Activated CD4-positive, alpha-beta T cell treated with anti-CD3 and anti-CD28 coated beads for 48 hours (primary cell): ENCODE results near the gene PPP1R3F.

ENCODE experiments used
- DNase-seq: peaks from one replicate; pipeline ENCODE4 v3.0.0-alpha.2; 2020

PPP1R3F gene

GRCh38 chrX:49269767-49270248 is at the start of gene PPP1R3F:
PPP1R3F (plus strand) TSS chrX:49269793; CDS start chrX:49269870, 77 bp downstream.
- no peak for DNase-seq

- no peak for DNase-seq
These were observed 49.5 kb upstream of the PPP1R3F start for GRCh38 chrX:49220100-49220499.

GRCh38 chrX:49221868-49222267 is 47.7 kb upstream of the PPP1R3F start:
- no peak for DNase-seq

- no peak for DNase-seq
These were observed 43.7 kb upstream of the PPP1R3F start for GRCh38 chrX:49225858-49226257.

- no peak for DNase-seq
These were observed 42.6 kb upstream of the PPP1R3F start for GRCh38 chrX:49226946-49227345.

GRCh38 chrX:49227726-49228125 is 41.9 kb upstream of the PPP1R3F start:
- DNase-seq: no peak

GRCh38 chrX:49228185-49228584 is 41.4 kb upstream of the PPP1R3F start:
- no peak for DNase-seq

- peak; percentile 77 for DNase-seq
These were observed 38.9 kb upstream of the PPP1R3F start for GRCh38 chrX:49230500-49231232.

GRCh38 chrX:49231333-49232000 is 38.1 kb upstream of the PPP1R3F start:
- no peak for DNase-seq

- DNase-seq: no peak
These were observed 37.1 kb upstream of the PPP1R3F start for GRCh38 chrX:49232525-49232924.

- no peak for DNase-seq
These were observed 36.4 kb upstream of the PPP1R3F start, which contains the start of gene CACNA1F for GRCh38 chrX:49233176-49233575. CACNA1F (minus strand) TSS chrX:49233340; CDS start chrX:49233309, 31 bp downstream.

GRCh38 chrX:49233887-49234555 is 35.6 kb upstream of the PPP1R3F start:
- DNase-seq: no peak

- DNase-seq: no peak
These were observed 32.5 kb upstream of the PPP1R3F start for GRCh38 chrX:49237060-49237459.

GRCh38 chrX:49238735-49239134 is 30.9 kb upstream of the PPP1R3F start:
- DNase-seq: no peak

- no peak for DNase-seq
These were observed 27.0 kb upstream of the PPP1R3F start for GRCh38 chrX:49242545-49243066.

GRCh38 chrX:49243166-49243565 is 26.4 kb upstream of the PPP1R3F start:
- DNase-seq: no peak

- no peak for DNase-seq
These were observed 25.4 kb upstream of the PPP1R3F start for GRCh38 chrX:49244207-49244606.

- no peak for DNase-seq
These were observed 23.1 kb upstream of the PPP1R3F start for GRCh38 chrX:49246541-49246940.

- DNase-seq: no peak
These were observed 22.2 kb upstream of the PPP1R3F start for GRCh38 chrX:49247346-49247745.

- no peak for DNase-seq
These were observed 21.4 kb upstream of the PPP1R3F start for GRCh38 chrX:49247916-49248811.

- no peak for DNase-seq
These were observed 20.5 kb upstream of the PPP1R3F start for GRCh38 chrX:49249071-49249470.

GRCh38 chrX:49249616-49250015 is 20.0 kb upstream of the PPP1R3F start:
- no peak for DNase-seq
